Measurements from ENCODE around the gene SCN8A.

DNA sequence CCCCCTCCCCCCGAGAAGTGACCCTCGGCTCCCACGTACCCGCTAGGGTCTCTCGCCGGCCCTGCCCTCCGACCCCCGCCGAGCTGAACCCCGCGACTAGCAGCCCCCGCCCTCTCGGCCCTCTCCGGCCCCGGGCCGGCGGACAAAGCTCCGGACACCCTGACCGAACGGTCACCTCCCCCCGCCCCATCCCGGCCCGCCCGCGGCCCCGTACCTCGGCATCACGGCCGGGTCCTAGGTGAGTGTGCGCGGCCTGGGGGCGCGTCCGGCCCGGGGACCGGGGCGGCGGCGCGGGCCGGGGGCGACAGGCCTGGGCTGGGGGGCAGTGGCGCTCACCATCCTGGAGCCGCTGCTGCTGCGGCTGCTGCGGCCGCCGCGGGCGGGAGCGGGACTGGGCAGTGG lies 257.3 kb downstream of the SCN8A start, which contains the start of gene FIGNL2:
- TF ChIP-seq, protein P1, sequence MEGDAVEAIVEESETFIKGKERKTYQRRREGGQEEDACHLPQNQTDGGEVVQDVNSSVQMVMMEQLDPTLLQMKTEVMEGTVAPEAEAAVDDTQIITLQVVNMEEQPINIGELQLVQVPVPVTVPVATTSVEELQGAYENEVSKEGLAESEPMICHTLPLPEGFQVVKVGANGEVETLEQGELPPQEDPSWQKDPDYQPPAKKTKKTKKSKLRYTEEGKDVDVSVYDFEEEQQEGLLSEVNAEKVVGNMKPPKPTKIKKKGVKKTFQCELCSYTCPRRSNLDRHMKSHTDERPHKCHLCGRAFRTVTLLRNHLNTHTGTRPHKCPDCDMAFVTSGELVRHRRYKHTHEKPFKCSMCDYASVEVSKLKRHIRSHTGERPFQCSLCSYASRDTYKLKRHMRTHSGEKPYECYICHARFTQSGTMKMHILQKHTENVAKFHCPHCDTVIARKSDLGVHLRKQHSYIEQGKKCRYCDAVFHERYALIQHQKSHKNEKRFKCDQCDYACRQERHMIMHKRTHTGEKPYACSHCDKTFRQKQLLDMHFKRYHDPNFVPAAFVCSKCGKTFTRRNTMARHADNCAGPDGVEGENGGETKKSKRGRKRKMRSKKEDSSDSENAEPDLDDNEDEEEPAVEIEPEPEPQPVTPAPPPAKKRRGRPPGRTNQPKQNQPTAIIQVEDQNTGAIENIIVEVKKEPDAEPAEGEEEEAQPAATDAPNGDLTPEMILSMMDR (IDR thresholded peaks at IDR 0.05) = no peak
- TF ChIP-seq POLR2A (IDR thresholded peaks at IDR 0.05) = no peak

Measured in testis (tissue), 2 donors.